Measurements from ENCODE around the gene CLEC6A. TPM values are rescaled to one million over a fixed set of nuclear protein-coding genes. Genes with fewer than 3 reads are reported as not detected.

The CLEC6A gene
- polyA plus RNA-seq, 3 donors from 2014 or later: not detected

GRCh38 chr12:8508910-8509841 lies 53.4 kb downstream of the CLEC6A start:
- no peak overlapping the region for H3K4me3 Mint-ChIP-seq
- peaks cover 0 to 2% (median 0%) of the 10 kb centered on the region in 6 donors for H3K9me3 Mint-ChIP-seq
- no peaks in the 10 kb centered on the region for H3K4me1 Mint-ChIP-seq
- H3K27me3 Mint-ChIP-seq (ENCODE audit: low read depth in 3 of 3): peaks cover 3 to 10% (median 3%) of the 10 kb centered on the region in 3 donors
- no peak for DNase-seq
- H3K27ac Mint-ChIP-seq: no peak overlapping the region
- no peaks in the 10 kb centered on the region for H3K36me3 Mint-ChIP-seq

GRCh38 chr12:8513256-8513655 lies 57.5 kb downstream of the CLEC6A start, which contains the start of gene CLEC4D:
Gene CLEC4D, plus strand, starts transcription at chr12:8513503. Its CDS starts 230 bp downstream, at chr12:8513733.
- H3K4me1 Mint-ChIP-seq: no peaks in the 10 kb centered on the region
- DNase-seq: no peak
- peaks cover 0 to 6% (median 0%) of the 10 kb centered on the region in 3 donors for H3K27me3 Mint-ChIP-seq (ENCODE audit: low read depth in 3 of 3)
- H3K36me3 Mint-ChIP-seq: no peaks in the 10 kb centered on the region
- no peak within 1 kb of the TSS for H3K4me3 Mint-ChIP-seq
- H3K9me3 Mint-ChIP-seq: peaks cover 0 to 4% (median 0%) of the 10 kb centered on the region in 6 donors
- H3K27ac Mint-ChIP-seq: no peak within 1 kb of the TSS

GRCh38 chr12:8517971-8518370 lies 62.2 kb downstream of the CLEC6A start:
- DNase-seq: no peak
- H3K27ac Mint-ChIP-seq: no peak overlapping the region
- no peak overlapping the region for H3K4me3 Mint-ChIP-seq
- H3K36me3 Mint-ChIP-seq: no peaks in the 10 kb centered on the region
- peaks cover 0 to 4% (median 0%) of the 10 kb centered on the region in 6 donors for H3K9me3 Mint-ChIP-seq
- peaks cover 0 to 7% (median 0%) of the 10 kb centered on the region in 3 donors for H3K27me3 Mint-ChIP-seq (ENCODE audit: low read depth in 3 of 3)
- no peaks in the 10 kb centered on the region for H3K4me1 Mint-ChIP-seq

DNA sequence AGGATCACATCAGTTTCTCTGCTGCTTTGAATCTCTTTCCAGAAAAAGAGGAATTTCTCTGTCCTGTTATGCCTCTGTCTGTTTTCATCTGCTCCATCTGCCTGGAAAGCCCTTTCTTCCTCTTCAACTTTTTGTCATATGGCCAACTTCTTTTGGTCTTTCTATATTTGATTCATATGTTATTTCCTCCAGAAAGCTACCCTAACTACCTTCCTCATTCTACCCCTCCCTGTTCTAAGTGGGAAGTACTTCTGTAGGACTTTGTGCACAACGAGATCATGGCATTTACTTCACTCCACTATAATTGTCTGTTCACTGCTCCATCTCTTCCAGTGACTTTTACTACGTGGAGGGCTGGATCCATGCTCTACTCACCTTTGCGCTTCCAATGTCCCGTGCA lies 63.4 kb downstream of the CLEC6A start:
- H3K27me3 Mint-ChIP-seq (ENCODE audit: low read depth in 3 of 3): peaks cover 0 to 14% (median 5%) of the 10 kb centered on the region in 3 donors
- no peak overlapping the region for H3K4me3 Mint-ChIP-seq
- H3K4me1 Mint-ChIP-seq: no peaks in the 10 kb centered on the region
- H3K36me3 Mint-ChIP-seq: no peaks in the 10 kb centered on the region
- no peak for DNase-seq
- no peak overlapping the region for H3K27ac Mint-ChIP-seq
- peaks cover 0 to 6% (median 0%) of the 10 kb centered on the region in 6 donors for H3K9me3 Mint-ChIP-seq

DNA sequence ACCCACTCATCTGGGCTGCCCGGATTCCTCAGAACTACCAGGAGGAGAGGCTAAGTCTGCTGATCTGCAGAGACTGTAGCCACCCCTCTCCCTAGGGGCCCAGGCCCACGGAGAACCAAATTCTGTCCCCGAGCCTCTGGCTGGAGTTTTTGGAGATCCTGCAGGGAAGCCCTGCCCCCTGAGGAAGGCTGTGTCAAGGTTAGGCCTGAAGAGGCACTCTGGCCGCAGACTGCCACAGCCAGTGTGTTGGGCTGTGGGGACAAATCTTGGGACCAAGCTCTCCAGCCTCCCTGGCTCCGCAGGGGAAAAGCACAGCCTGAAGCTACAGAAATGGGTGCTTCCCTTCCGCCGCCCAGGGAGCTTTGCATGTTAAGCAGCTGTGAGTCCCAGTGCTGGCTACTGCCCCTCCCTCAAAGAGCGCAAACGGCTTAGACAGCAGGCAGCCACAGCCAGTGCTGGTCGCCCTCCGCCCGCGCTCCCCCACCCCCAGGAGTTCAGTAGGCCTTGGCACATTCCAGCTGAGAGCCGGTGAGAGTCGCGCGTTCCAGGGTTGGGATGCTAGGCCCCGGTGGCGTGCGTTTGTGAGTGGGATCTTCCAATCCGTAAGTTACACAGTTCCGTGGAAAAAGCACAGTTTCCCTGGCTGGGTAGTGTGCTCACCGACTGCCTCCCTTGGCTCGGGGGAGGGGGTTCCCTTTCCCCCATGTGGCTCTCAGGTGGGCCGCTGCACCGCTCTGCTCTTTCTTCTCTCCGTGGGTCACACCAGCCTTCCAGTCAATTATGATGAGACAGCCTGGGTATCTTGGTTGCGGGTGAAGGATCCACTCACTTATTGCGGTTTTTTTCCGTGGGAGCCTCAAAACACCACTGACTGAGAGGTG lies 71.7 kb downstream of the CLEC6A start:
- DNase-seq: no peak
- Mint-ChIP-seq H3K4me3 (no peak overlapping the region), H3K4me1 (no peaks in the 10 kb centered on the region), H3K36me3 (no peaks in the 10 kb centered on the region), H3K9me3 (peaks cover 0 to 6% (median 4%) of the 10 kb centered on the region in 6 donors), H3K27ac (no peak overlapping the region), H3K27me3 (ENCODE audit: low read depth in 3 of 3) (peaks cover 0 to 30% (median 14%) of the 10 kb centered on the region in 3 donors)

Other genes with a start within 250 kb of the CLEC6A start
- gene FAM90A1, start 228.3 kb upstream of the CLEC6A start, polyA plus RNA-seq: under 1 TPM in 1 of 3 donors, not detected in 2; 0.09 TPM
- gene CLEC4D, start 57.5 kb downstream of the CLEC6A start, polyA plus RNA-seq: not detected
- gene CLEC4E, start 84.9 kb downstream of the CLEC6A start, polyA plus RNA-seq: not detected
- not detected for gene AICDA, start 156.9 kb downstream of the CLEC6A start, polyA plus RNA-seq
- gene MFAP5, start 206.9 kb downstream of the CLEC6A start, polyA plus RNA-seq: not detected
- gene RIMKLB, start 242.0 kb downstream of the CLEC6A start, polyA plus RNA-seq: 1 to 10 TPM in 2 of 3 donors, under 1 TPM in 1; 0.13 to 4.1 (median 1.6) TPM